ENCODE data around the gene HOTAIR. TPM values are rescaled to one million over a fixed set of nuclear protein-coding genes. Genes with fewer than 3 reads are reported as not detected.

The HOTAIR gene
- polyA plus RNA-seq (ENCODE audit: insufficient read length in 3 of 3) = 1 to 10 TPM; 1.5 to 3.6 (median 1.6) TPM
- long read RNA-seq, donor 1 = 0 reads
- long read RNA-seq, donor 2 = 0 reads
- long read RNA-seq, donor 3 = 0 reads
- long read RNA-seq, donor 4 = 0 reads
- long read RNA-seq, donor 5 = 0 reads
- long read RNA-seq, donor 6 = 0 reads
- long read RNA-seq, donor 7 = 0 reads
- long read RNA-seq, donor 8 = 0 reads
- long read RNA-seq, donor 9 = 0 reads
- long read RNA-seq, donor 10 = 0 reads
- long read RNA-seq, donor 11 = 0 reads
- long read RNA-seq, donor 12, partial matches to known transcripts = 250 of 420 reads
- long read RNA-seq, donor 12, other reads (novel, unspliced or antisense) = 170 of 420 reads
- long read RNA-seq, donor 13 = 0 reads
- long read RNA-seq, donor 14 = 0 reads
- long read RNA-seq, donor 15 = 0 reads
- long read RNA-seq, donor 16 = 0 reads

DNA sequence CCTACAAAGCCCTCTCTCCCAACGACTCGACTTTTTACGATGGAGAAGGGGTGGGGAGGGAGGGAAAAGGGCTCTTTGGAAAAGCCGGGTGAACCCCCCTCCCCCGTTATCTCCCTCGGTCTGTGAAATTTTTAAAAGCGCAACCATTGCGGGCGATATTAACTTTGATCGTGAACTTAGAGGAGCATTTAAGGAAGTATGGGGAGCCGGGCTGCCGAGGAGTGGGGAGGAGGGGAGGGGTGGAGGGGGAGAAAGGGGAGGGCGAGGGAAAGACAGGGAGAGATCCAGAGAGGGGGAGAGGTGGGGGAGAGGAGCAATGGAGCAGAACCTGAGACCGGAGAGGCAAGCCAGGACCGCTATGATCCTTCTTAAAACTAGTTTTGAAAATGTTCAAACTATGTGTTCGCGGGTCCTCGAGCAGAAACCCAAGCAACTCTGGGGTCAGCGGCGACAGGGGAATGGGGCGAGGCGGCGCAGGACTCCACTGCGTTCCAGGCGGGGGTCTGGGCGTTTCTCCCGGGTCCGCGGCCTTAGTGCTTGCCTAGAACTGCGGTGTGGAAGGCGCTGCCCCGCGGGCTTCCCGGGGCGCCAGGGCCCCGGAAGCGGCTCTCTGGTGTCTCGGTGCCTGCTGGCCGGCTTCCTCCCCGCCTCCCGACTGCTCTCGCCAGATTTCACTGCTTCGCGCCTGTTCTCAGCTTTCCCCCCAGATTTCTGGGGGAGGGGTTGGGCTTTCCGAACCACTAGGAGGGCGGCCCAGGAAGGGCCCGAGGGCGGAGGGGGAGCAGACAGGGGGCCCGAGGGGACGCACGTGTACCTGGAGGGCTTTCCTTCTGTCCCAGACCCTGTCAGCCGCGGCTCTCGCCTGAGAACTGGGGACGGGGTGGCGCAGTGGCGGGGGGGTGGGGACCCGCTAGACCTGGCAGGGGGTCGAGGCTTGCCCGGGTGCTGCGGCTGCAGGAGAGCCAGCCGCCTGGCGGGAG is at the start of gene HOTAIR:
TSS of gene HOTAIR (minus strand) at position 871 of the 980 bp plus-strand sequence.
- no peak for DNase-seq

DNA sequence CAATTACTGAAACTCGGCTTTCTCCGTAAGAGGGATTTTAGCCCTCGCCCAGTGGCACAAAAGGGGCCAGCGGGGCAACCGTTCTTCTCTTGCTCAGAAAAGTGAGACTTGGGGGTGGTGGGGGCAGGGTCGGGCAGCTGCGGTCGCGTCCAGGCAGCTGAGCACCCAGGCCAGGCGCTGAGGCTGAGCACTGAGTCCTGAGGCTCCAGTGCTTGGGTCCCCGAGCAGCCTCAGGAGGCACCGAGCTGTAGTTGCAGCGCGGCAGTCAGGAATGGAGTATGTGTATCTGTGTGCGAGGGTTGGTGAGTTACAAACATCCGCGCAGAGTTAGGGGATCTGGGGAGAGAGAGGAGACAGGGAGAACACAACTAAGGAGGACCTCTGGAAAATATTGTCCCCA is 49.4 kb upstream of the HOTAIR start:
- DNase-seq = no peak

DNA sequence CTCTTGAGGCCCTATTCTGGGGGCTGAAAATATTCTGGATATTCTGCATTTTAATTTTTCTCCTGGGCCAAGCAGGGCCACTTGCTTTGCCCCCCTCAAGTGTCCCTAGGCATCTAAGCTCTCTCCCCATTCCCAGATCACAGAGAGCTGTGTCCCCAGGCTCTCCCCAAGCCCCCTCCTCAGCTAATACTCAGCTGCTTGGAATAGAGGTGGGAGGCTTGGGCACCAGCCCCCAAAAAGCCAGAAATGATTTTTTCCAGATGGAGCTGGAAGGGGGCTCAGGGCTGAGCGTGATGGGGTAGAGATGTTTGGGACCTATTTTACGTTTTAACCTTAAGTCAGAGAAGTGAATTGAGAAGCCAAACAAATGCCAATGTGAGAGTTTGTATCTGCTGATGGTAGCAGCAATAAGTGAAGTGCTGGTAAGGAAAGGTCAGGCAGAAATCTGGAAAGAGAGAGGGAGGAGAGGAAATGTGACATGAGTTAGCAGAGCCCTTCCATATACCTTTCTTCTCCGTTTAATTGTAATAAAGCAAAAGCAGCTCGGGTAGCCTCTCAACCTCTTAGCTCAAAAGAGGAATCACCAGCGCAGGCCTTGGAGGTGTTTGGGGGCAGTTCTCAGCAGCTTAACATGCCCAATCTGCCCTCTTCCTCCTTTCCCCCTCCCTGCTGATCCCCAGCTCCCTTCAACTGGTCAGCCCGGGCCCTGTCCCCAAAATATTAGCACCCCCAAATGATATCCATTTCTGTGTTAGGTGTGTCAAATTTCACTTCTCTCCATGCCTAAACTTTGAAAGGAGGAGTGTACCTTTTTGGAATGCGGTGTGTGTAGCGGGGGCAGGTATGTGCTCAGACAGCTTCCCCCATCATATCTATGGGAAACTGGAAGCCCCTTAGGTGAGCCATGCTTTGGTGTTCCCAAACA is 48.5 kb upstream of the HOTAIR start:
- no peak for DNase-seq

DNA sequence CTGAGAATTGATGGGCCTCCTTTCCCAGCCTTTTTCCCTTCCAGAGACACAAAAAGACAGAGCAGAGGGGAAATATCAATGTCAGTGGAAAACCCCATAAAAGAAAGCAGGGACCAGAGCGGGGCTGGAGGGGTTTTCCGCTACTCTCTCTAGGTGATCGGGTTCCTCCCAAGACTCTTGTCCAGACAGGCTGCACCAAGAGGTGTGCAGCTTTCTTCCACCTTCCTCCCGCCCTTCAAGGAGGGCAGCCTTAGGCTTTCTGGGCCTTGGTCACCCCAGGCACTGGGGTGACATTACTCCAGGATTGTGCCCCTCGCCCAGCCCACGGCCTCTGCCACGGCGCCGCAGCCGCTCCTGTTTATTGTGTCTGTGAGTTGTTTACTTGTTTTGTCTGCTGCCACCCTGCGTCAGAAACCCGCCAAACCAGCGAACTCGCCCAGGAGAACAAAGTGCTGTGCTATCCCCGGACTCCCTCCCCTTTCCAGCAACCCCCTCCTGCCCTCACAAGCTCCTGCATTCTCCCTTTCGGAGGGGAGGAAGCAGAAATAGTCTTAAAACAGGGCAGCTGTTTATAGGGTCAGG is 46.8 kb upstream of the HOTAIR start:
- no peak for DNase-seq

DNA sequence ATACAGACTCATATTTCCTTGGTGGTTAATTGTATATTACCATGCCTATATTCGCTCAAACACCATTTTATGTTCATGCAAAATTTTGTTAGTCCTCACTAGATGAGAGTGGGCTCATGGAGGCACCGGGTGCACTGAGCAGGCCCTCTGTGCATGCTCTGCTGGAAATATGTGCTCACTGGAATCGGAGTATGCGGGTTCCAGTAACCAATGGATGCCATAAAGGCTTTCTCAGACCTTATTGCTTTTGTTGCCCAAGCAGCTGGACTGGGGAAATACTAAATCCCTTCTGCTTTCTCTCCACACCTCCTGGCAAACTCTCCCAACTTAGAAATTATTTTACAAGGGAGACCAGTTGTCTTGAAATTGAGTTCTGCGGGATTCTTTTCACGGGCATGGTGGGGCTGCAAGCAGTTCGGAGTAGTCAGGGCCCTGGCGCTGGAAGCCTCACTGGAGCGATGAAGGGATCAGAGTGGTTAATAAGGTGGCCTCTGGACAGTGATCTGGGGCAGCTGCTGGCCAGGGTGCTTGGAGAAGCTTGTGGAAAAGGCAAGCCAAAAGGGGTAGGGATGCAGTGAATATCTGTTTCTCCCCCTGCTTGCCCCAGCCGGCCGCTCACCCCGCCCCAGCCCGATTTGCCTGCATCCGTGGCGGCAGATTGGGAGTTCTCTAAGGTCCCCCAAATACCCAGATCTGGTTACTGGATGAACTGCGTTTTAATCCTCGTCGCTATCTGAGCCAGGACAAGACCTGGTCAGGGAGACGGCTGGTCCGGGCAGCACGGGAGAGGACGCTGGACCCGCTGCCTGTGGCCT is 46.0 kb upstream of the HOTAIR start:
- DNase-seq = no peak

DNA sequence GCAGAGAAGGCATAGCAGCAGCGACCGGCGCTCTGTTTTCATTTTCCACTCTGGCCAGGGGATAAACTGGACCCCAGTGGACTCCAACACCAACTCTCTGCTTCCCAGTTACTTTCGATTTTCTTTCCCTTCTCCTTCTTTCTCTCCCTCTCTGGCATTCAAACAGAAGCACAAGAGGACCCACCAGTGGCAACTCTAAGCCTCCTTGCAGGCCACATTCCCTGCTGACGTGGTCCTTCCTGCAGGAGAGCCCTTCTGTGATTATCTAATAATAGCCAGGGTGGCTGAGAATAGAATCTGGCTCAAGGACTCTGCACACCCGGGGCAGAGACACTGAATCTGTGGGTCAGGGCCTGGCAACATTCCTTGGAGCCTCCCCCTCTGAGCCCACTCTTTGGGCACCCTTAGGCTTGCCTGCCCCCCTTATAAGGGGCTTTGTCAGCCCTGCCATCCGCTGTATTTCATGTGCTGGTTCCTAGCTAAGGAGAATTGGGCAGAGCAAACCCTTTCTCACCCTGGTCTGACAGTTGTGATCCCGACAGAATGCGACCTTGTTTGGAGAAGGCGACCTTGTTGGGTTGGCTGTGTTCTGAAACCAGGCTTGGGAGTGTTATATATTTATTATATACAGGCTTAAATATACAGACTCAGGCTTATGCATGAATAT is 45.3 kb upstream of the HOTAIR start:
- DNase-seq = no peak

DNA sequence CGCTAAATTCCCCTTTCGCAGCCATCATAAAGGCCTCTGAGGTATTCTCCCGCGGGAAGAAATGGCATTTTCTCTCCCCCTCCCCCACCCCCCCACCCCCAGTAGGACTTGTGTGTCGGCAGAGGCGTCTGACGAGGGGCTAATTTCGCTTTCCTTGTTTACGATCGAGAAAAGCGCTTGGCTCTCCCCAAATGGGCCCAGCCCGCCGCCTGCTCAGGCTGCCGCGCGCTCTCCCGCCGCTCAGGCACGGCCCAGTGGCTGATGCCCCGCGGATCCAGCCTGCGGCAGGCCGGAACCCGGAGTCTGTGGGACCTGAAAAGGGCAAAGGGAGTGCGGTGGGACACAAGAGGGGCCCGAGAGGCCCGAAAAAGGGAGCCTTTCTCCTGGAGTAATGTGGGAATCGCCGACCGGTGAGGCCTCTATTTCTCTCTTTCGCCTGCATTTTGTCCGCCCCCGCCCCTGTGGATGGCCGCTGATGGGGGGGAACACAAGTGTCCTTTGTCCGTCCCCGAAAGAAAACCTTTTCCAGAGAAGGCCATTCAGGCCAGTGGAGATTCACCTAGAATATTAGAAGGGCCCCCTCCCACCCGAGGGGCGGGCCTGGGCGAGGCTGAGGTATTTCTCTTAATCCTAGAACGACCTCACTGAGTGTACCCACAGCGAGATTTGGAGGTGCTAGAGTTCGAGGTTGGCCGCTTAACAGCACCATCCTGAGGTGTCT is 44.5 kb upstream of the HOTAIR start:
- DNase-seq = no peak

DNA sequence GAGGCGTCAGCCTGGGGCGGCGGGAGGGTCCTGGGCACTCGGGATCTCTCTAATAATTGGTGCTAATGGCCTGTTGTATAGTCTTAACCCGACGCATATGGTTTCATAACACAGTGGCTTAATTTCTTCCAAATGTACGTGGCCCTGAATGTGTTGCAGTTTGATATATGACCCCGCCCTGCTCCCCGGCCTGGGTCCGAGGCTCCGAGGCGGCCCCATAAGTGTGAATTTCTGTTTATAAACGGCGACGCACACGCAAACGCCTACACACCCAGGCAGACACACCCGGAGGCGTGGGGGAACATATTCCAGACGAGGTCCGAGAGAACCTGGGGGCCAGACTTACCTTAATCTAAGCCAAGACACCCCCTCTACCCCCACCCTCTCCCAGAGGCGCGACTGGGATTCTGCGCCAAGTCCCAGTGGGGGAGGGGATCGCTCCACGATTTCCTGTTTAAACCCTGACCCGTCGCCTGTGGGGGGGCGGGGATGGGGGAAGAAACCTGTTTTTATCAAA is 43.8 kb upstream of the HOTAIR start:
- DNase-seq = no peak

DNA sequence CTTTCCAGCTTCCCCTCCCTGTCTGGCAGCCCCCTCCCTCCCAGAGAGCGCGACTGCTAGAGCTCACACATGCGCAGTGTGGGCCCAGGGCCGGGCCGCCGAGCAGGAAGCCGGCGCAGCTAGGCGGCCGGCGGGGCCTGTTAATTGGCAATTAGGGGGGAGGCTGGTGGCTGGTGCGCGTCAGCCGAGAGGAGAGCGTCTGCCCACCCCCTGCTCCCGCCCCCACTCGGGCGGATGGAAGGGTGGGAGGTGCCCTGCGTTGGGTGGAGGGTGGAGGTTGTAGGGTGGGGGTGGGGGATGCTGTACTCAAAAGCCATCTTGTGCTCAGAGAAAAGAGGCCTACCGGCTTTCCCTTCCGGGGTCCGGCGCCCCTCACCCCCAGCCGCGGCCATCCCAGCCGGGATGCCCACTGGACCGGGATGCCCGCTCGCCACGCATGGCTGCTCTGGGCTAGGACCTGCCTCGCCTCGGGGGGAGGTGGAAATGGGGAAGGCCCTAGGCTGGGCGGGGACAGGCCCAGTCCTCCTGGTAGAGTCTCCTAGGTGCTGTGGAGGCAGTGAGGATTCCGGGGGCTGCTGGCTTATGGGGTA is 43.2 kb upstream of the HOTAIR start:
- DNase-seq = peak; percentile 91

DNA sequence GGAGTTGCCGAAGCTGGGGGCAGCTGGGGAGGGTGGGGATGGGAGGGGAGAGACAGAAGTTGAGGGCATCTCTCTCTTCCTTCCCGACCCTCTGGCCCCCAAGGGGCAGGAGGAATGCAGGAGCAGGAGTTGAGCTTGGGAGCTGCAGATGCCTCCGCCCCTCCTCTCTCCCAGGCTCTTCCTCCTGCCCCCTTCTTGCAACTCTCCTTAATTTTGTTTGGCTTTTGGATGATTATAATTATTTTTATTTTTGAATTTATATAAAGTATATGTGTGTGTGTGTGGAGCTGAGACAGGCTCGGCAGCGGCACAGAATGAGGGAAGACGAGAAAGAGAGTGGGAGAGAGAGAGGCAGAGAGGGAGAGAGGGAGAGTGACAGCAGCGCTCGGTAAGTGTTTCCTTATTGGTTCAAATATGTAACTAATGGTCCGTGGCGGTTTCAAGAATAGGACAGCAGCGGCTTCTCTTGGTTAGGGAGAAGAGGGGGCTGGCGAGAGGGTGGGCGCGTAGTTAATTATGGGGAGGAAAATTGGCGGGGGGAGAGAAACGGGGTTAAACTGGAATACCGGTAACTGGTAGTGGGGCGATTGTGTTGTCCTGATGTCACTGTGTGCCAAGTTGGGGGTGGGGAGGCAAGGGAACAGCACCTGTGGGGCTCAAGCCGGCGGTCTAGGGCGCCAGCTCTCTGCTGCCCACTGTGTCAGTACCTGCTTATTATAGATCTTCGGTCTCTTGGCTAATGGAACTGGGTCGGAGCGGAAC is 42.5 kb upstream of the HOTAIR start:
- DNase-seq = no peak

DNA sequence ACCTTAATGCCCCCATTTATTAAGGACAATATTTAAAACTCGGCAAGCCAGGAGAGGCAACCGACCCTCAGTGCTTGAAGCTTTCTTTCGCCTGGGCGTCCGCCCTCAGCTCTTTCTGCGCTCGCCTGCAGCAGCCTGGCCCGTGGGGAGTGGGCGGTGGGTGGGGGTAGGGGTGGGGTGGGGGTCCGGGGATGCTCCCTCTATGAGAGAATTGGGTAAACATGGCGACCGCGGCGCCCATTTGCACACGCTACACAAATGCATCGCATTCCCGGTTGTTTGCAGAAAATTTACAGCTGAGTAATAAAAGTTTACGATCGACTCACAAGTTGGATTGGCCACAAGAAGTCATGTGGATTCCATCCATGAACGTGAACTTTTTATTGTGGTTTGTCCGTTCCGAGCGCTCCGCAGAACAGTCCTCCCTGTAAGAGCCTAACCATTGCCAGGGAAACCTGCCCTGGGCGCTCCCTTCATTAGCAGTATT is 41.8 kb upstream of the HOTAIR start:
- DNase-seq = peak; percentile 96

DNA sequence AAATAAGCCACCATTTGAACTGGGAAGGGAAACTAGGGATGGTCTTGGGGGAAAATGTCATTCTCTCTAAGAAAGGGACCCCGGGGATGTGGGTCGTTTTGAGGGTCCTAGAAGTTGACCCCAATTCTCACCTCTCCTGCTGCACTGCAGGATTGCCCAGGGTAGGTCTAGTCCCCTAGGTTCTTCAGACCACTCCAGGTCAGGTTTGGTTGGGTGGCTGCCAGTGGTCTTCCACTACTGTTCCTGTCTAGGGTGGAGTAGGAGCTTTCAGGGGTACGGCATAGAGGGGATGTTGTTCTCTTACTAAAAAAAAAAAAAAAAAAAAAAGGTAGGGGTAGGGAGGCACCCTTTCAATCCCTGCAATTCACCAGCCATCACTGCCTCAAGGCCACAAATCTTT is 41.3 kb upstream of the HOTAIR start:
- DNase-seq = no peak

DNA sequence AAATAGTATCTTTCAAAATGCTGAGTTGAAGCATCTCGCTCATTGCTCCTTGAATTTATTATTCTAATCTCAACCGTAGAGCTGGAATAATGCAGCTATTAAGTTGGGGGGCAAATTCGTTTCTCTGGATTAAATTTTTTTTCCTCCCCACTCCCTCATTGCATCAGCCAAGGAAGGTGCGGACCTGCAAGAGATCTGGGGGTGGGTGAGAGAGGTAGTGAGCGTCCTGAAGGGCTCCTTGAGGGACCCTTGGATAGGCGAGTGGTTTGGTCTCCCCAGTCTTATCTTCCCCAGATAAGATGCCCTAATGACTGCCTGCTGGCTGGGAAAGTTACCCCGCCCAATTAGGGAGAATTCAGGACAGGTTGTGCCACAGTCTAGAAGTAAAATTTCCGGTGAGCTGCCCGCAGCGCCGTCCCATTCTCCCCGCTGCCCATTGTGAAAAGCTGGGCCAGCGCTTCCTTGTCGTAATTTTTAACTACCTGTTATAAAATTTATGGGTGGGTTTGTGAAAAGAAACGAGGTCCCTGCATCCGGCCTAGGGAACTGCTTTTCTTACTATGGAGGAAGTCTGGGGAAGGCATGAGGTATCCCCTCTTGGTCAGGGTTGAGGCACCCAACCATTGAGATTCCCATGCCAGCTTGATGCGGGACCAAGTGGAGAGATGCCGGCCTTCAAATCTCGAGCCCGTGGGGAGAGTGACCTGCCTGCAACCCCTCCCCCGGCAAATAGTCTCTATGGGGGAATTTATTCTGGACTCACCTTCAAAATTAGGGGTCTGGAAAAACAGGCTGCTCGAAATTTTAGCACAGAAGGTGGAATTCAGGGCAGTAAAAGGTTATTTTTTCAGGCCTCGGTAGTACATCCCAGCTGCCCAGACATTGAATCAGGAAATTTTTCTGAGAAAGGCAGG is 40.5 kb upstream of the HOTAIR start:
- DNase-seq = no peak

DNA sequence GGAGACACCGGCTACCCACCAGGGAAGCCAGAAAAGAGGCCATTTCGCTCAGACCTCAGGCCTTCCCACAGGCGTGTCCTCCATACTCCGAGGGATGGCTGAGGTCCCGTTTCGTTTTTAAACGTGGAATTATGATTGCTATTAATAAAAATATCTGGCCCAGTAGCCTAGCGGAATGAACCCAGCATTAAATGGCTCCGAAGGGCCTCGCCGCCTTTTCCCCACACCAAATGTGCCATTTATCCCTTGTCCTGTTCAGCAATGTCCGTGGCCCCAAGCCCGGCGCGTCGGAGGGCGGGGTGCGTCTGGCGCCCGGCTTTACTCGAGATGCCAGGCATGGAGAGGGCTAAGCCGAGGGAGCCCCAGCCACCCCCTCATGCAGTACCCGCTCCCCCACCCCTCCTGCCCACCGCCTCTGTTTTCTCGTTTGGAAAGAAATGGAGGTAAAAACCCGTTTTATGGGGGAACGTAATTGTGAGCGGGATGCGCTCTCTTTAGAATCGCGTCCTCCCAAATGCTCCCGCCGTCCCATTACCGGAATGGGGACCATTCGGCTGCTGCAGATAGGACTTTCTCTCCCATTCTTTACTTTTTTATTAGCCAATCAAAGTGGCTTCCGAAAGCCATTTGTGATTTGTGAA is 39.7 kb upstream of the HOTAIR start:
- no peak for DNase-seq

DNA sequence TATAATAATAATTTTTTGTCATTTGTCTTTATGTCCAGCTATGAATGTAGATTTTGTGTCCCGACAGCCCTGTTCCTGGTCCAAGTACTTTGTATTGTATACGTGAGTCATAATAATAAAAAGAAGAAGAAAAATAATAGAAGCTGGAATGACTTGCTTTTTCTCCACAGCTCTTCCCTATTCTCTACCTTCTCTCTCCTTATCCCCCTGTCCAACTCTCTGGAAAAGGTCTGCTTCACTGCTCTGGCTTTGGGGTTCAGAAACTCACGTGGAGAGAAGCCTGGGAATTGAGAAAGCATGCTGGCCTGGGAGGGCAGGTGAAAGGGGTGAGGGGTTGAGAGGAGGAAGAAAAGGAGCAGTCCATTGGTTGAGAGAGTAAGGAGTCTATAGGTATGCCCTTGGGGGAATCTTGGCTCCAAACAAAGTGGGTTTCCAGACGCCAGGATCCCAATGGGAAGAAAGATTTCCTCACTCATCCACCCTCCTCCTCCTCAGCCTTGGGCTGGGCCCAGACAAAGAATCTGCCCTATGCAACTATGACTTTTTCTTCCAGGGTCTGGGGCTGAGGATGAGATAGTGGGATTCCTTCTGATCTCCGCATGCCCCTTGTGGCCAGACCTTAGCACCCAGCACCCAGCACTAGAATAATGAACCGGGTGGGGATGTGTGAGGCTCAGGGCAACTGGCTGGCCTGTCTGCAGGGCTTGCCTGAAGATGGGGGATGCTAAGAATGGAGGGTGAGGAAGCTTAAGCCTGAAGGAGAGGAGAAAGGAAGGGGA is 38.1 kb upstream of the HOTAIR start:
- DNase-seq = no peak
